G401.6 (cell line): ENCODE measurements around the gene FHAD1.

Experiments
- FAIRE-seq: peaks from 2 replicates; lab custom pipeline; 2012; peaks lifted over from hg19 to GRCh38; lab: Jason Lieb, UNC

Gene FHAD1

DNA sequence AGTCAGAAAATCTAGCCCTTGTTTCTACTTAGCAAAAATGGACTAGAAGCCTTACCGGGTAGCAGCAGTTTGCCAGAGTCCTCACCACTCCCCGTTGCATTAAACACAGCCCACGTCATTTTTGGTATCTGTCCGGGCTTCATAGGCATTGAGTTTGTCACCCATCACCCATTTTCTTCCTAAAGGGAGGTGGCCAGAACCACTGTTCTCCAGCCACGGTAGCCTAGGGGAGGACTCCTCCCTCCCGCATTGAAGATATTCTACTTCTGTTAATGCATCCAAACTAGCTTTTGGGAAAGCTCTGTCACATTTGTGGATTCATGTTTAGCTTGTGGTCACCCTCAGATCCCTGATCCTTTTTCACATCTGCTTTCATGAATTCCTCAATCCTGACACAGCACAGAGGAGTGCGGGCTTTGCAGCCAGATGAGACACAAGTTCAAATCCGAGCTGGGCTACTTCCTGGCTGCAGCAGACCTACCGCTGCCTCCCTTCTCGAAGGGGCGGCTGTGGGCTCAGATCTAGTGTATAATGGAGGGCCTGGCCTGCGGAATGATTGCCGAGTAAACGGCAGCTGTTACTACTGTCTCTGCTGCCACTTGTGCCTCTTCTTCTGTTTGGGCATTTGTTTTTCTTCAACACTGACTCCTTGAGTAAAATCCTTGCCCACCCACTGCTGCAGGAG, 99.5 kb downstream of the FHAD1 start:
- no peak for FAIRE-seq

DNA sequence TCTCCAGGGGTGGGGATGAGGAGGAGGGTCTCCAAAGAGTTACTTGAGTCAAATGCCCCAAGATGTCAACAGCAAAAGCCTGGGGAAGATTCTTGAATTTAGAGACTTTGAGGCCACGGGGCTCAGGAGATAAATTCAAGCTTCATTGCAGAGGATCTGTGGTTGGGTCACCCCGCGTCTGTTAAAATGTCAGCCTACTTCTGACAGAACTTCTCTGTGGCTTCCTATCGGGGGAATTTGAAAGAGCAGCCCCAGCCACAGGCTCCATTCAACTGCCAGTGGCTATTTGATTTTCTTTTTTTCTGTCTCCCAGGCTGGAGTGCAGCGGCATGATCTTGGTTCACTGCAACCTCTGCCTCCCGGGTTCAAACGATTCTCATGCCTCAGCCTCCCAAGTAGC, 100.2 kb downstream of the FHAD1 start:
- FAIRE-seq, result no peak

DNA sequence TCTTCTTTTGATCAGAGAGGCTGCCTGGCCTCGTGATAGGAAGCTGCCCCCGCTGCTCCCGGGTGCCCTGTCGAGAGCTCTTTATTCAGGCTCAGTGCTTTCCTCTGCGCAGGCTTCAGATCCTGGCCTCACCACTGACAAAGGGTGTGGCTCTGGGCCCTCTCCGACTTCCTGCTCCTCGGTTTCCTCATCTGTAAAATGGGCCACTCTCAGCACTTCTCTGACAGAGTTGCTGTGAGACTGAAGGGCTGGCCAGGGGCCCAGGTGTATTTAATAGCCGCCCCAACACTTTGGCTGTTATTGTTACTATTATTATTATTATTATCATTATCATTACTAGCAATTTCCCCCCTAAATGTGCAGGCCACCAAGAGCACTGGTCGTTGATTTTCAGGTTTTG, 101.6 kb downstream of the FHAD1 start:
- FAIRE-seq, result no peak

DNA sequence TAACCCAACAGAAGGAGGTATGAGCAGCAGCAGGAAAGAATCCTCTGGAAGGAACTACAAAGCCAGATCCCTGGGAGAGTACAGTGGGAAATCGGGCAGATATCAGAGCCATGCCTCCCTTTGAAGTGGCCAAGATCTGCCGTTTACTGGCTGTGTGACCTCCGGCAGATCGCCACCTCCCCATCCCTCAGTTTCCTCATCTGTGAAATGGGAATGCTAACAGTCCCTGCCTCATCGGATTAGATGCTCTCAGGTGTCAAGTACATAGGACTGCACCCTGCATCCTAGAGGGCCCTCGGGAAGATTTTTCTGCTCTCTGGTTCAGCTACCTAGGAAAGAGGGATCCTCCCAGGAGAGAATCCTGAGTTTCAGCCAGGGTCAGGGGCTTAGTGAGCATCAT, 102.1 kb downstream of the FHAD1 start:
- no peak for FAIRE-seq

DNA sequence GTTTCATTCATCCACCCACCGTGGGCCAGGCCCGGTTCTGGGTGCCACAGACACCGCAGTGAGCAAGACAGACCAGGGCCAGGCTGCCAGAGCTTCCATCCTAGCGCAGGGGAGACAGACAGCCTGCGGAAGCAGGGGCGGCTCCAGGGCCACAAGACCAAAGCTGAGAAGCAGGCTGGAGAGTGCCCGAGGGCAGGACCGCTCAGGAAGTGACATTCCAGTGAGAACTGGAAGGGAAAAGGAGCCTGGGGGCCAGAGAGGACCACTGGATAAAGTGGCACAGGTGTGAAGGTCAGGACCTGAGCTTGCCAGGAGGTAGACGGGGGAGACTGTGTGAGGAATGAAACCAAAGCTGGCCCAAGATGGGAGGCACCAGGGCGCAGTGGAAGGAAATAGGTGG, 103.1 kb downstream of the FHAD1 start:
- no peak for FAIRE-seq

DNA sequence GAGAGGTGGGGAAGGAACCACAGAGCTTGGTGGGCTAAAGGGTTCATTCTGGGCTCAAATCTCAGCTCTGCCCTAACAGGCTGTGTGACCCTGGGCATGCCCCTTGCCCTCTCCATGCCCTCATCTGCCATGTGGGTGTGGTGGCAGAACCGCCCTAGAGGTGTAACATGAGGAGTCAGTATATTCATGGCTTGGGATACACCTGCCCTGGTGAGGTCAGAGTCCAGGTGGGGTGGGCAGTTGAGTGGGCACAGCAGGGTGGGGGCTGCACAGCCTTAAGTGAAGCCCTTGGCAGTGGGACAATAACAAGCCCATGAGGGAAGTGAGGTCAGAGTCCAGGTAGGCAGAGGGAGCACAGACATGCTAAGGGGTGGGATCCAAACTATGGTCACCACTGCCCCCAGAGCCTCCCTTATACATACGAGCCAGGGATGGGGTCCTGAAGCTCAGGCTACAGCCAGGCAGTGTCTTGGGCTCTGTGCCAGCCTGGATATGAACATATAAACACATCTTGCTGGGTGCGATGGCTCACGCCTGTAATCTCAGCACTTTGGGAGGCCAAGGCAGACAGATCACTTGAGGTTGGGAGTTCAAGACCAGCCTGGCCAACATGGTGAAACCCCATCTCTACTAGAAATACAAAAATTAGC, 103.7 kb downstream of the FHAD1 start:
- FAIRE-seq, result no peak

DNA sequence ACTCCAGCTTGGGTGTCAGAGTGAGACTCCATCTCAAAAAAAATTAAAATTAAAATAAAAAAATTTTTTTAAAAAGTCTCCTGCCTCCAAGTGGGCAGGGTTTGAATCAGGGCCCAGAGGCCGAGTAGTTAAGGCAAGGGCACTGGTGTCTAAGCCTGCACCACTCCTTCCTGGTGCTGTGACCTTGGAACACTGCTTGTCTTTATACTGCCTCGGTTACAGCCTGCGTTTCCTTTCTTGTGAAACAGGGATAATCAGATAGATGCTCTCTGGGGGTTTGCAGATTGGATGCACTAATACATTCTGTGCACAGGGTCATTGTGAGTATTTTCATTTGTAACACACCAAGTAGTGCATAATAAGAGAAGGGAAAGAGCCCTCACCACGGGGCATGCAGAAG, 104.3 kb downstream of the FHAD1 start:
- no peak for FAIRE-seq

DNA sequence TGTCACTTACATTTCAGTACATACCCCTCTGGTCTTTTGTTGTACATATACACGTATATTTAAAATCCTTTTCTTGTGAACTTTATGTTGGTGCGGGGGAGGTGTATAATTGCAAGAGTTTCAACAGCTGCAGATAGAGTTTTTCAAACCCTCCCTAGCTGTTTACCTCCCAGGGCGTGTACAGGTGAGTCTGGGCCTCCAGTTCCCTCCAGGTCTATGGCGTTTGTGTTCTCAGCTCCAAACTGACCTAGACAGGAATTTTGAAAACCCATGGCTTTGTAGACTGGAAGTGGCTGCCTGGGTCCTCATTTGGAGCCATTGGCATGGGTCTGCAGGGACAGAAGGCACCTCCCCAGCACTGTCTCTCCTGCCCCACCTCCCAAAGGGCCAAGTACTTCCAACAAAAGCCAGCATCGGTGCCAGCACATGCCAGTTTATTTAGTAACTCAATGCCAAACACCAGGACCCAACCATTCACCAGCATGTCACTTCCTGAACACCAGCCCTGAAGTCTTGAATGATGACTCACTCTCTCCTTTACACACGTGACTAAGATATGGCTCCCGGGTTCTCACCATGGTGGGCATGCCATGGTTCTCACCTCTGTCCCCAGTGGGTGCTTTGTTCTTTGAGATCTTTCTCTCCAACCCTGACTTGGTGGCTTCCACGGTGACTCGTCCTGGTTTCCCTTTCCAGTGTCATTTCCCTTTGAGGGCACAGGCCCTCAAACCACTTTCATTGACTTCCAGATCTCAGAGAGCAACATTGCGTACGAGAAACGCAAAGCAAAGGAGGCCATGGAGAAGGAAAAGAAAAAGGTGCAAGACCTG, 105.3 kb downstream of the FHAD1 start:
- FAIRE-seq, result no peak

DNA sequence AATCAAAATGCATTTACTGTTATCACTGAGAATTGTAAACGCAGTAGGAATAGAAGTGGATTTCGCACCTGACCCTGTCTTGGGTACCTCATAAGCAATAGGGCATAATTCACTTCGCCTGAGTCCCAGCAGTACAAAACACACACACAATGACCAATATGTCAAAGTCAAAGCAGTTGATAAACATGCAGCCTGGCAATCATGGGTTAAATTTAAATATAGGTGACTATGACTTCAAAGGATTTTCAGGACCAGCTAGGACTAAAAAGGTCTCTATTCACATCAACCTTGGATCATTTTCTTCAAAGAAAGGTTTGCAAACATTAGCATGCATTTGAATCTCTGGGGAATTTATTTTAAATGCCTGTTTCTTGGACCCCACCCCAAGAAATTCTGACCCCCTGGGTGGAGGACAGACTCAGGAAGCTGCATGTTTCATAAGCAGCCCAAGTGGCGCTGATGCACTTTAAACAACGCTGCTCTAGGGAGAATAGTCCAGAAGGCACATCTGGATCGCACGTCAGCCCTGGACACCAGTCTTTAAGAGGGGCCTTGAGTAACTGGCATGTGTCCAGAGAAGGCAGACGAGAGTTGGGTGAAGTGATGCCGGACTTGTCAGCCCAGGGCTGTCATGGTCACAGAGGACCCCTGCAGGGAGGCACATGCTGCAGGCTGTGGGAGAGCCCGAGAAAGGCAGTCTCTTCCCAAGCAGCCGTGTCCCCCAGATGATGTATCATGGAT, 107.0 kb downstream of the FHAD1 start:
- no peak for FAIRE-seq

DNA sequence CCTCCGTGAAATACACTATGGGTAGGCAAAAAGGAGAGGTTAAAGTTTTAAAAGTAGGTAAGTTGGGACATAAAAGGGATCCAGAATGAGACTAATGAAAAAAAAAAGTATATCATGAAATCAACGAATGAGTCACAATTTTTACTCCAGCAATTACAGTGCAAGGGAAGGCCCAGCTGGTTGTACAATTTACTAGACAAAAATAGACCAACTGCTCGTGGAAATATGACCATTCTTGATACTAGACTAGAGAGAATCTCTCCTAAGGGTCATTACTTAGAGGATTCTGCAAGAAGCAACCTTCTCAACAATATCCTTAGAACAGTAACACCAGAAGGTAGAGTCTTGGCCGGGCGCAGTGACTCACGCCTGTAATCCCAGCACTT, 107.5 kb downstream of the FHAD1 start:
- FAIRE-seq, result no peak

DNA sequence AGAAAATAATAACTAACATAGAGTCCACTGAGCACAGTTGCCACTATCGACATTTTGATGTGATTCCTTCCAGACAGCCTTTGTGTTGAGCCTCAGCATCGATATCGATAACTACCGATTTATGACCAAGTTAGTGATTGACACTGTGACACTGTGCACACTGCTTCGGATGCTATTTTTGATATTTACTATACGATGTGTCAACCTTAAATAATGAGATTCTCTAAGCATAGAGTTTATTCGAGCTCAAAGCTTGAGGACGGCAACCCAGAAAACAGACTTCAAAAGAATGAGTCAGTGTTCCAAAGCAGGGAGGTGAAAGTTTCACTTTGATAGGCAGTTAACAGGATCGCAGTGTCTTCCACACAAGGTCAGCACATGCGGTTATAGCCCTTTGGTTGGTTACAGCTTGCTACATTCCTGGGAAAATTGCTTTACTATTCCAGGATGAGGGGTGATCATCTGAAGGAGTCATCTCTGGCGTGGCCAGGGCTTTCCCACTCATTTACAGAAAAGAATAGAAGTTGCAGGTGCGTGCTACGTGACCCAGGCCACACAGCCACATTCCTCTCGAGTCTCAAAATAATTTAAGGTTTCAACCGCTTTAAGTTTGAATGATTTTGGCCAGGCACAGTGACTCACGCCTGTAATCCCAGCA, 109.1 kb downstream of the FHAD1 start:
- no peak for FAIRE-seq

DNA sequence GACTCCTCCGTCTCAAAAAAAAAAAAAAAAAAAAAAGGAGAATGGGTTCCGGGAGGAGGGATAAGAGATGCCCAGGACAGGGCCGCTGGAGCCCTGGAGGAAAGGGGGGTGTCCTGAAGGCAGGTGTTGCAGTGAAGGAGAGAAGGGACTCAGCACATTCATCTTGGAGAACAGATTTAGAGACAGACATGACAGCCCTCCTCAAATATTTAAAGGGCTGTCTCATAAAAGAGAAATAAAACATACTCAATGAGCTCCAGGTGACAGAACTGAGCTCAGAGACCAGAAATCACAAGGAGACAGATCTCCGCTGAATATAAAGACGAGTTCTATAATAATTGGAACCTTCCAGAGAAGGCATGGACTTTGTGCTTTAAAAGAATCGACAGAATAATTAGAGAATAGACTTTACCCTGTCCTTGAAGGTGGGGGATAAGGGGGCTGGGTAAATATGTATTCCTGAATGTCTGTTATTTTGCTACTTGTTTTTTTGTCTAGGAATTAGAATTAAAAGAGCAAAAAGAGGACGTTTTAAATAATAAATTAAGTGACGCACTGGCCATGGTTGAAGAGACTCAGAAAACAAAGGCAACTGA, 110.7 kb downstream of the FHAD1 start:
- no peak for FAIRE-seq

DNA sequence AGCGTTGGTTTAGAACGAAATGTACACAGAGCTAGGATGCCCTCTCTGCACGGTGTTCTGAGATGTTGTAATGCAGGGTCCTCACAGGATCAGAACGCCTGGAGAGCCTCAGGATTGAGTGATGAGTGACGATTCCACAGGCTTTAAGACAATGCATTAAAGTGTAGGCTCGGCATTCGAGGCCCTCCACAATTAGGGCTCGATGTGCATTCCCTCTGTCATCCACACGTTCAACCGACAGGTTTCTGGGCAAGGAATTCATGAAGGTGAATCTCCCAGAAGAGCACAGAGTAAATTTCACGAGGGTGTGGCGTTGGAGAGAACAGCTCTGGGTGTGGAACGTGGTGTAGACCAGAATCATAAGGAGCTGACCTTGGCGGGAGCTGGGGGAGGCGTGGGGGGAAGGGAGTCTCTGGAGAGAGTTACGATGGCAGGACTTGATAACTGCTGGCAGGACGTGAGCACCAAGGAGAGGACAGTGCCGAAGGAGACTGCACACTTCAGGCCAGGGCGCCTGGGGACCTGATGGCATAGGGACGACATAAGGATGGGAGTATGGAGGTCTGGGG, 111.6 kb downstream of the FHAD1 start:
- no peak for FAIRE-seq

DNA sequence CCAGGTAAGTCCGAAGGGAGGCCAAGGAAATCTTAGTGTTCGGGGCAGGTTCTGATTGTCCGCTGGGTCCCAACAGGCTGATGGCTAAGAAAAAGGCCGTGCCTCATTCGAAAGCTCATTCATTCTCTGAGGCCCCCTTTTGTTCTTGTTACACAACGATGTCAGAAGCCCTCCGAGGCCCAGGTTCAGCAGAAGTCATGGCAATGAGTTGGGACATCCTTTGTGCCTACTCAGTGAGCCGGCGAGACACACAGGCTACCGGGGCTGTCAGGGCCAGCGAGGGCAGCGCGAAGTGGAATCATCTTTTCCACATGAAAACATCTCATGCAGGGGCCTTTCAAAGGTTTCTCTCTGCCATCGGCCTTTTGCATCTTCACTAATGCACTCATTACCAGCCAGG, 113.7 kb downstream of the FHAD1 start:
- FAIRE-seq, result no peak

DNA sequence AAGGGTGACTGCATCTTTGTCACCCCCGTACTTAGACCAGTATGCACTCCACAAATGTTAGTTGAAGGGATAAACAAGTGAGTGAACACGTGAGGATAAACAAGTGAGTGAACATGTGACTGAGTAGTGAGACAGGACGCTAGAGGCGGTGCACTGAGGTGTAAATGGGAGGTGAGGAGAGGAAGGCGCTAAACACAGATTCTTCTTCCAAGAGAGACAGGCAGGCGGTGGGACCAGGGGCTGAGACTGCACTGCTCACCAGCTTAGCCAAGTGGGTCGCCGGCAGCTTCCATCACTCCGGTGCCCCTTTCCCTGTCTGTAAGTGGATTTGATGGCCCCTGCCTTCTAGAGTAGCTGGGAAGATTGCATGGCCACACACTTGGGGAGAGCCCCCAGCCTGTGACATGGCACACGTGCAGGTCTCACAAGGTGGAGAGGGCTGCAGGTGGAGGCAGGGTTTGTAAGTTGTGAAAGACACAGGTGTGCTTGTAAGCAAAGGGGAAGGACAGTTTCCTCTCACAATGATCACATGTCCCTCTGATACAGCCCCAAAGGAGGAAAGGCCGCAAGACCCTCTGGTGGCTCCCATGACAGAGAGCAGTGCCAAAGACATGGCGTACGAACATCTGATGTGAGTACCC, 115.2 kb downstream of the FHAD1 start:
- FAIRE-seq, result no peak

DNA sequence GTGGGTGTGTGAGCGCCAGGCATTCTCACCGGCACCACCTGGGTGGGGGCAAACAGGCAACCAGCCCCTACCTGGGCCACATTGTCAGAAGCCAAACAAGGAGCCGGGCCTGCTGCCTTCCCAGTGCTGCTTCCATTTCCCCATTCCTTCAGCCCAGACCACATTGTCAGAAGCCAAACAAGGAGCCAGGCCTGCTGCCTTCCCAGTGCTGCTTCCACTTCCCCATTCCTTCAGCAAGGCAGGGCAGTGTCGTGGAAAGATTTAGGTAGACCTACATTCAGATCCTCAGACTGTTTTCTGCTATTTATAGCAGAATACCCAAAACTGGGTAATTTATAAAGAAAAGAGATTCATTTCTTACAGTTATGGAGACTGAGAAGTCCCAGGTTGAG, 115.7 kb downstream of the FHAD1 start:
- no peak for FAIRE-seq

DNA sequence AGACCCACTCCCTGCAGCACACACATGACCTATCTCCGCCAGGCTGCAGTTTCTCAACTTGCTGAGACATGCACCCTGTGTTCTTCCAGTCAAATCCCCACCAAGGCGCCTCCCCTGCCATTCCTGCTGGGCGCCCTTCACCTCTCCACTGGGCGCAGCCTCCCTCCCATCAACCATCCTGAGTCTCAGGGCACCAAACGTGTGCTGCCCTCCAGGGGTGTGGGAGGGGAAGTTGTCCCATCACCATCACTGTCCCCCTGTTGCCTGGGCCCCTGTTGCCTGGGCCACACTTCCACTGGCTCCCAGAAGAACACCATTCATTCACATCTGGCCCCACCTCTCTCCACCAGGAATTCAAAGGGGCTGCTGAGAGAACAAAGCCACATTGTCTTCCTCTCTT, 117.7 kb downstream of the FHAD1 start:
- FAIRE-seq, result no peak

DNA sequence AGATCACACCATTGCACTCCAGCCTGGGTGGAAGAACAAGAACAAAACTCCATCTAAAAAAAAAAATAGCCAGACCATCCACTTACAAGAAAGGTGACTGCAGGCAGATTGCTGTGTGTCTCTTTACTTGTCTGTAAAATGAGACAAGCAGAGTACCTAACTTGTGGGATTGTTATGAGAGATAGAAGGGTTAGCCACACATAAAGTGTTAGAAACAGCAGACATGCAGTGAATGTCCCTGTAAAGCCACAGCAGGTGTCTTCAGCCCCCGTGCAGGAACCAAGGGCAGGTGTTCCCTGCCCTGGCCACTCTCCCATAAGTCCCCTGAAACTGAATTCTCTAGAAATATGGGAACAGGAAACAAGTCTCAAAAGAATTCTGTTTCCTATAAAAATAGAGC, 121.9 kb downstream of the FHAD1 start:
- no peak for FAIRE-seq

DNA sequence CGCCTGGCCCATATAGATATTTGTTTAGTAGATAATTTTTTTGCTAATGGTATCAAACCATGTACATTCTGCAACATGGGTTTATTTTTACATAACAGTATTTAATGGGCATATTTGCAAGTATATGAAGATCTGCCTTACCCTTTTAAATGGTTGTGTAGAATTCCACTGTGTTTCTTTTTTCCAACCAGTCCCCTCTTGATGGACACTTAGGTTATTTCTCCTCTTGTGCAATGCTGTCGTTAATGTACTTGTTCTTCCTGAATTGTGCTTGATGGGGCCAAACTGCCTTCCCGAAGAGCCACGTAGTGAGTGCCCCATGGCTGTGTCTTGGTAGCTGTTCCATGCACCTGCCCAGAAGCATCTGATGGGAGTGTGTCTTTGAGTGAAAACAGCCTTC, 123.2 kb downstream of the FHAD1 start:
- no peak for FAIRE-seq

DNA sequence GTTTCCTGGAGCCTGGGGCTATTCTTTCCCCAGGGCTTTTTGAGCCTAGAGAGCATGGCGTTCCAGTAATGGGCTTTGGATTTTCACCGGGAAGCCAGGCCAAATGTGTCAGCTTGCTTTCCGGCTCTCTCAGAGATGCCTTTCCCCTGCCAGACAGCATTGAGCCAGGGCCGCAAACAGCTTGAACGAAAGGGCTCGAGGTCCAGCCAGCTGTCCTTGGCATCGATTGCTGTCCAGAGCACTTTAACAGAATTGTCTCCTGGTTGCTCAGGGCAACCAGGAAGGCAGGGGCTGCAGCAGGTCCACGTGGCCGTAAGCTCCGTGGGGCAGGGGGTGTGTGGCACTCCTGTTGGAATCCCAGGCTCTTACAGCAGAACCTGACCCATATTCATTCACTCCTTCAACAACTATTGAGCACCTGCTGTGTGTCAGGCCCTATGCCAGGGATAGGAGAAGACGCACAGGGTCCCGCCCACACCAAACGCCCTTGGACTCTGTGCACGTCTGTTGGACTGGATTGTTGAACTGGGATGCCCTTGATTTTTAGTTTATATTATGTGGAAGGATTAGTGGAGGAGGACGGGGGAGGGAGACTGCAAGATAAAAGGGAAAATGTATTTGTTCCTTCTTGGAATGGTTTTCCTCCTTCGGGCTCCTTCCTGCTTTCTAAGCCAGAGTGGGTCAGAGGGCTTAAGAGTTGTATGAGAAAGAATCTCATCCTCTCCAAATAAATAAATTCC, 123.9 kb downstream of the FHAD1 start:
- FAIRE-seq, result no peak
